Tongue (tissue), 2 donors: ENCODE data around the gene PTH. TPM values are rescaled to one million over a fixed set of nuclear protein-coding genes. Genes with fewer than 3 reads are reported as not detected.

Source experiments
- DNase-seq: peaks from one replicate; pipeline ENCODE4 v3.0.0-alpha.2; 2015
- total RNA-seq: library from RNA; depleted of rRNA; stranded (reverse); fragments of >200 nt; gene quantifications from one replicate; pipeline ENCODE4 v1.2.3, GENCODE V29; 2014

PTH gene
- not detected for total RNA-seq

- no peak for DNase-seq
Observed at GRCh38 chr11:13495929-13496328, at the start of gene PTH. TSS of gene PTH (minus strand) at chr11:13495997. CDS start at chr11:13492855, 3,142 bp downstream.

- no peak for DNase-seq
Observed at GRCh38 chr11:13538044-13538443, 42.2 kb upstream of the PTH start.

- DNase-seq = no peak
Observed at GRCh38 chr11:13535819-13536218, 40.0 kb upstream of the PTH start.

GRCh38 chr11:13534358-13534757 lies 38.6 kb upstream of the PTH start:
- no peak for DNase-seq

- no peak for DNase-seq
Observed at GRCh38 chr11:13525257-13525656, 29.5 kb upstream of the PTH start.

GRCh38 chr11:13503393-13503792 lies 7.6 kb upstream of the PTH start:
- no peak for DNase-seq

- DNase-seq = no peak
Observed at GRCh38 chr11:13502492-13502891, 6.7 kb upstream of the PTH start.

- DNase-seq = no peak
Observed at GRCh38 chr11:13494051-13494450, 1.7 kb downstream of the PTH start.

- no peak for DNase-seq
Observed at GRCh38 chr11:13487661-13488030, 8.2 kb downstream of the PTH start.

GRCh38 chr11:13486926-13487660 lies 8.7 kb downstream of the PTH start:
- DNase-seq = peak; percentile 6

- no peak for DNase-seq
Observed at GRCh38 chr11:13480198-13480597, 15.6 kb downstream of the PTH start.

- DNase-seq = no peak
Observed at GRCh38 chr11:13479688-13480087, 16.1 kb downstream of the PTH start.

- DNase-seq = no peak
Observed at GRCh38 chr11:13475091-13475490, 20.7 kb downstream of the PTH start.

- no peak for DNase-seq
Observed at GRCh38 chr11:13473013-13473722, 22.6 kb downstream of the PTH start.

- DNase-seq = no peak
Observed at GRCh38 chr11:13468750-13469149, 27.0 kb downstream of the PTH start.

GRCh38 chr11:13465909-13466371 lies 29.9 kb downstream of the PTH start:
- peak; percentile 34 for DNase-seq

GRCh38 chr11:13463779-13464290 lies 32.0 kb downstream of the PTH start:
- DNase-seq = no peak

GRCh38 chr11:13462901-13463778 lies 32.7 kb downstream of the PTH start, which contains the start of gene BTBD10:
TSS of gene BTBD10 (minus strand) at chr11:13463222. CDS start at chr11:13445124, 18,098 bp downstream.
- peak; percentile 98 for DNase-seq

GRCh38 chr11:13462311-13462900 lies 33.4 kb downstream of the PTH start:
- peak; percentile 67 for DNase-seq

- DNase-seq = no peak
Observed at GRCh38 chr11:13461291-13461690, 34.5 kb downstream of the PTH start.

GRCh38 chr11:13450832-13451397 lies 44.9 kb downstream of the PTH start:
- DNase-seq = no peak

GRCh38 chr11:13449522-13449921 lies 46.3 kb downstream of the PTH start:
- DNase-seq = no peak
